Left ventricle myocardium superior (tissue), 1 donor: ENCODE measurements around the gene SREK1. TPM values are rescaled to one million over a fixed set of nuclear protein-coding genes. Genes with fewer than 3 reads are reported as not detected.
"Not testable (repeated sequence)": the region's sequence is repeated elsewhere in the genome, so short reads cannot be mapped to it uniquely, and the experiment has no call there.

ENCODE experiments used
- ATAC-seq: fragments of 200-7000 bp; cut with Tn5 transposase; one replicate; pipeline ENCODE4 v1.9.1; 2020; ENCODE audit warnings: mild to moderate bottlenecking, moderate library complexity
- DNase-seq: peaks from one replicate; pipeline ENCODE4 v3.0.0-alpha.2; 2020
- intact Hi-C: fragments of 100-400 bp; cut with micrococcal nuclease; formaldehyde crosslinking; loops from one replicate; pipeline ENCODE4 v1.11.0; 2022
- total RNA-seq: library from RNA; stranded (reverse); fragmentation: NEBNext Ultra II Directional; extraction: Animal tissue kit (Norgen Biotek cat#: 25700); gene quantifications from one replicate; pipeline ENCODE4 v1.2.1, GENCODE V29; 2021
- donor health status: DM: no; HTN: yes; CAD: no; lungs with severe emphysema.

SREK1 gene
- total RNA-seq, 1 donor from 2014 or later = 32.3 TPM

DNA sequence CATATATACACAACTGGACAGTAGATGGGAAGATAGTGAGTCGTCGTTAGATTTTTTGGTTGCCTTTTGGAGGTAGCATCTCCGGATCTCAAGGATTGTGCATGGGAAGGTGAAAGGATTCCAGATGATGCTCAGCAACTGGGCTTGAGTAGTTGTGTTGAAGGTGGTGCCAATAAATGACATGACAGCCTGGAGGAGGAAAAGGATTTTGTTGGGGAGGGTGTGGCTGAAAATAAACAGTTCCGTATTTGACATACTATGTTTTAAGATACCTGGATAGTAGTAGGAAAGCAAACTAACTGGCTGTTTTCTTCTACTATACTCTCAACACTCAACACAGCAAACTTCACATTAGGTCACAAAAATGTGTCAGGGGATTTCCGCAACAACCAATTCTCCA, 62.4 kb downstream of the SREK1 start:
- ATAC-seq (no peak), DNase-seq (no peak)
- intact Hi-C loops = no loop called here

DNA sequence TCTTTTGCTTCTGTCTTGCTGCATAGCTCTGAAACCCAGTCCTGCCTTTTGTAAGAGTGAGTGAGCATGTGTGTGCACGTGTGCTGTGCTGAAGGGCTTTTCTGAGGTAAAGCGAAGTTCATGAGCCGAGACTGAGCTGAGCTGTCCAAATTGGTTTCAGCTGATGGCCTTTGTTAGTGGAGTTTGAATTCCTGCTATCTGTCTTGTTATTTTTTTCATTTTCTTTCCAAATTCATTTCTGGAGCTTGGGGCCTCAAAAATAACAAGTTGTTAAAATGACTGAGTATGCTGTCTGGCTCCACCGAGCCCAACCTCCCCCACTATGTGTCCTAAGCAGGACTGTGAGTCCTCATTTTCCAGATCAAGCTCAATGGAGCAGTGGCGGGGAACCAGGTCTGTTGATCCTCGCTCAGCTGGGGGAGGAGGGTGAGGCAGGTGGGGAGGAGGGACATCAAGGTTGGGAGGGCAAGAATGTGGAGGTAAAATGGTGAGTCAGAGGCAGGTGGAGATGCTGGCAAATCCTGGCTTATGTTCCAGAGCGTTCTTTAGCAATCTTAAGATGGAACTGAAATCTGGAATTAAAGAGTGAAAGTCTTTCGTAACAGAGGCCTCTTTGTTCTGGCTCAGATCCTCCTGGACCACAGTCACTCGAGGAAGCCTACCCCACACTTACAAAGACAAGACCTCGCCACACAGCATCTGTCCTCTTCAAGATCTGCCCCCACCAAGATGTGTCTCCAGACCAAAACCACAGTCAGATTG, 63.9 kb downstream of the SREK1 start:
- intact Hi-C loops = no loop called here
- ATAC-seq (no peak), DNase-seq (no peak)

DNA sequence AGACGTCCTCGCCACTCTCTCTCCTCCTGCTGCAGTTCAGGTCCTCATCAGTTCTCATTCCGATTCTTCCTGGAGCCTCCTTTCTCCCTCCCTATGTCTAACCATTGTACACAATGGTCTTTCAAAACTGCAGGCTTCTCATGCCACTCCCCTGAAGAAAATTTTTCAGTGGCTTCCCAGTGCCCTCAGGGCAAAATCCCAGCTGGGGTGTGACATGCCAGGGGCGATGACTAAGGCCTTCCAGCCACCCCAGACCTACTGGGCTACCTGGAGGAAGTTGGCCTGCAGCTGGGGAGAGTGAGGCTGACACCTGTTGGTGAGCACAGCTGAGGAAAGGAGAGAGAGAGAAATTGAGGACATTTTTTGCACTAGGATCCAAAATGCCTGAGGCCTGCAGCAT, 65.2 kb downstream of the SREK1 start:
- ATAC-seq (no peak), DNase-seq (no peak)
- intact Hi-C loops = no loop called here

DNA sequence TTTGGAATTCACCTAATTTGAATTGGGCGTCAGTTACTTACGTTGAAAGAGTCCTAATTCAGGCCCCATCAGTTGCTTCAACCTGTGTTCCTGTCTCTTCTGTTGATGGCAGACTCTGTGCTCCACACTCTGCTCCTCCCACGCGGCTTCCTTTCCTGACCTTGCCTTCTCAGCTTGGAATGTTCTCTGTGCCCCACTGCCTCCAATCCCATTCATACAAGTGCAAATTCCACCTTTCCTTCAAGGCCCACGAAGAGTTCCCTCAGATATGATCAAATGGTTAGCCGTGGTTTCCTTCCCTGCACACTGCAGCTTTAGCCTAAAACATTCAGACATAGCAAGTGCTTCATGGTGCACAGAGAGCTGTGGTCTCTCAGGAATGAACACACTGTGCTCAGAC, 65.7 kb downstream of the SREK1 start:
- intact Hi-C loops = no loop called here
- ATAC-seq (no peak), DNase-seq (no peak)

DNA sequence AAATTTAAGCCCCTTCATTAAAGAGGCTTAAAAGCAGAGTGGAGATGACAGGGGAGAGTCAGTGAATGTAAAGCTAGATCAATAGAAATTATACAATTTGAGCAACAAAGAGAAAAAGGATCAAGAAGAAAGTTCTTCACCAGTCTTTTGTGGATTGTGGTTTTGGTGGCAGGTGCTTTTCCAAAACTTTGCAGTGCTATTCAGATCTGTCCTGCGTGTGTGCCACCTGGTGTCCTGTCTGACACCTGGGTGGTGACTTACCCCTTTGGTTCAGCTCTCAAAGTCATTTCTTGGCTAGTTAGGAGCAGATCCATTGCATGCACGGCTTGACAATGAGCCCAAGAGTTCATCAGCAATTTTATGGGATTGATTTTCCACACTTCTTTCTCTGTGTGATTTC, 69.4 kb downstream of the SREK1 start:
- ATAC-seq = no peak
- DNase-seq = no peak
- intact Hi-C loops = no loop called here

DNA sequence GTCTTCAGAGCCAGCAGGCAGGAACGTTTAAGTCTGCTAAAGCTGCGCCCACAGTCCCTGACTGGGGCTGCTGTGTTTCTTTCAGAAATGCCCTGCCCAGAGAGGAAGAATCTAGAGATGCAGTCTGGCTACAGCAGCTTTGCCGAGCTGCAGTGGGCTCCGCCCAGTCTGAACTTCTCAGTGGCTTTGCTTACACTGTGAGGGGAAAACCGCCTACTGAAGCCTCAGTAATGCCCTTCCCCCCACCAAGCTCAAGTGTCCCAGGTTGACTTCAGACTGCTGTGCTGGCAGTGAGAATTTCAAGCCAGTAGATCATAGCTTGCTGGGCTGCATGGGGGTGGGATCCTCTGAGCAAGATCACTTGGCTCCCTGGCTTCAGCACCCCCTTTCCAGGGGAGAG, 78.4 kb downstream of the SREK1 start:
- intact Hi-C loops = no loop called here
- no peak for DNase-seq
- ATAC-seq = no peak

DNA sequence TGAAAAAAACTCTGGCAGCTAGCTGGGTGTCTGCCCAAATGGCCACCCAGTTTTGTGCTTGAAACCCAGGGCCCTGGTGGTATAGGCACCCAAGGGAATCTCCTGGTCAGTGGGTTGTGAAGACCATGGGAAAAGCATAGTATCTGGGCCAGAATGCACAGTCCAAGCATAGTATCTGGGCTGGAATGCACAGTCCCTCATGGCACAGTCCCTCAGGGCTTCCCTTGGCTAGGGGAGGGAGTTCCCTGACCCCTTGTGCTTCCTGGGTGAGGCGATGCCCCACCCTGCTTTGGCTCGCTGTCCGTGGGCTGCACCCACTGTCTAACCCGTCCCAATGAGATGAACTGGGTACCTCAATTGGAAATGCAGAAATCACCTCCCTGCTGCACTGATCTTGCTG, 78.8 kb downstream of the SREK1 start:
- DNase-seq, intact Hi-C loops, ATAC-seq: not testable (repeated sequence)

DNA sequence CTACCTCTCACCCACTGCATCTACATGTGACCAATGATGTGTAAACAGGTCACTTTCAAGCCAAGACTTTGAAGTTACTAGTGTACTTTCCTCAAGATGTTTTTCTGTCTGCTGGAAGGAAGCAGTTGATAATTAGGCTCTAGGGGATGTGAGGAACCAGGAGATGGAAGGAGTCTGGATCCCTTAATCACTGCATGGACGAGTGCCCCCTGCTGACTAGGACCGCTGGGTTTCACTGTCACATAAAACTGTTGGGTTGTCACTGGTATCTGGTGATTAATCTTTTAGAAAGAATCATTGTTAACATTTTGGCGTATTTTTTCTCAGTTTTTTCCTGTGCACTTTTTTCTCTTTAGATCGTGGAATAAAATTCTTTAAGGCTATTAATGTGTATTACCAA, 79.5 kb downstream of the SREK1 start:
- DNase-seq = no peak

DNA sequence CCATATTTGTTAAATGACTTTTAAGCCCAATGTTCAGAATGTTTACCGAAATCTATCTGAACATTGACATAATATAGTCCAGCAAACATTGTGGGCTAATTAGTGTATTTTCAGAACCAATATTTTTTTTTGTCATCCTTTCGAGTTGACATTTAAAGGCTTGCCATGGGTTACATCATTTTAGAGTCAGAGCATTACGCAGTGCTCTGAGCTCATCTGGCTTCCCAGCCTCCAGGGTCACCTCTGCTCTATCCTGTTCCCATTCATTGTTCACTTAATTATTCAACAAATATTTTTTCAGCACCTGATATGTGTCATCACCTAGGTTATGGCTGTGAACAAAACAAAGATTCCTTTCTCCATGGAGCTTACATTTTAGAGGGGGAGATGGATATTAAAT, 80.2 kb downstream of the SREK1 start:
- ATAC-seq (no peak), DNase-seq (no peak)
- intact Hi-C loops = no loop called here

More for the DNA sequence above, 79.5 kb downstream of the SREK1 start:
- ATAC-seq = no peak
- intact Hi-C loops = no loop called here

DNA sequence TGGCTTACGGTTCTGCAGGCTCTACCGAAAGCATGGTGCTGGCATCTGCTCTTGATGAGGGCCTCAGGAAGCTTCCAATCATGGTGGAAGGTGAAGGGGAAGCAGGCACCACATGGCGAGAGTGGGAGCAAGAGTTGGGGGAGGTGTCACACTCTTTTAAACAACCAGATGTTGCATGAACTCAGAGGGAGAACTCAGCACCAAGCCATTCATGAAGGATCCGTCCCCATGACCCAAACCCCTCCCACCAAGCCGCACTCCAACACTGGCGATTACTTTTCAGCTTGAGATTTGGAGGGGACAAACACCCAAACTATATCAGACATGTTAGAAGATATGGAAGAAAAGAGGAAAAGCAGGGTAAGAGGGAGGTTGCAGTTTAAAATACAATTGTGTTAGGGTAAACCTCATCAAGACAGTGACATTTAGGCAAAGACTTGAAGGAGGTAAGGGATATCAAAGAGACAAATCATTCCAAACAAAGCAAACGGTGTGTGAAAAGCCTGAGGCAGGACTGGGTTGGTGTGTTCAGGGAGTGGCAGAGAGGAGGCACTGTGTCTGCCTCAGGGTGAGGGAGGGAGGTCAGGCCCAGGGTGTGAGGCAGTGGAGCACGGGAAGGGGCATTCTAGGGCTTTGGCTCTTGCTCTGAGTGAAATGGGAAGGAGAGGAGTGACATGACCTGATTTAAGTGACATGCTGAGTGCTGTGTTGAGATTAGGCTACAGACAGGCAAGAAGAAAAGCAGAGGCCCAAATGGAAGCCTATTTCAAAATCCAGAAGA, 80.9 kb downstream of the SREK1 start:
- no peak for ATAC-seq
- DNase-seq = no peak
- intact Hi-C loops = no loop called here

DNA sequence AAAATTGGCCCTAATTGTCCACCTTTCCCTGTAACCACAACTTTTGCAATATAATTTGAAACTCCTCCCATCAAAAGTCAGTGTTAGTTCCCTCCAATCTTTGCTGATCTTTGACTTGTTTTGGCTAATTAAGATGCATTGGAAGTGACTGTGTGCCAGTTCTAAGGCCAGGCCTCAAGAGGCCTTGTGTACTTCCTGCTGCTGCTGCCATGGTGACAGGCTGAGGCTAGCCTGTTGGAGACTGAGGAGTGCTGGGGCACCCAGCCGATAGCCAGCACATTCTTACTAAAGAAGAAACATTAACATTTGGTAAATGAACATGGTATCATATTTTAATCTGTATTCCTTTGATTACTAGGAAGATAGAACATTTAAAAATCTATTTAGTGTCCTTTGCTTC, 86.5 kb downstream of the SREK1 start:
- ATAC-seq (no peak), DNase-seq (no peak)
- intact Hi-C loops = no loop called here

DNA sequence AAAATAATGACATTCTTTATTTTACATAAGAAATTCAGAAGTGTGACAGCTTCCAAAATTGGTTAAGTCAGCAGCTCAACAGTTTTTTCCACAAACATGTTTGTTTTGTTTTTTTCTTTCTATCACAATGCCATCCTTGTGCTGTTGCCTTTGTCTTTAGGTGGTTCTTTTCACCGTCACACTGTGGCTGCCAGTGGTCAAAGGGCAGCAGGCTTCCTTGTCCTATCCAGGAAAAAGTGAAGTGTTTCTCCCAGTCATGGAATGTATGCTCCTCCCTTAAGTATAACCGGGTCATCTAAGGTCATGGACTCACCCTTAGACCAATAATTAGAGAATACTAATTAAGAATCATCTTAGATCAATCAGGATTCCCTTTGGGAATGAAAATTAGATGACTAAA, 87.4 kb downstream of the SREK1 start:
- DNase-seq (no peak), ATAC-seq (no peak)
- intact Hi-C loops = no loop called here

DNA sequence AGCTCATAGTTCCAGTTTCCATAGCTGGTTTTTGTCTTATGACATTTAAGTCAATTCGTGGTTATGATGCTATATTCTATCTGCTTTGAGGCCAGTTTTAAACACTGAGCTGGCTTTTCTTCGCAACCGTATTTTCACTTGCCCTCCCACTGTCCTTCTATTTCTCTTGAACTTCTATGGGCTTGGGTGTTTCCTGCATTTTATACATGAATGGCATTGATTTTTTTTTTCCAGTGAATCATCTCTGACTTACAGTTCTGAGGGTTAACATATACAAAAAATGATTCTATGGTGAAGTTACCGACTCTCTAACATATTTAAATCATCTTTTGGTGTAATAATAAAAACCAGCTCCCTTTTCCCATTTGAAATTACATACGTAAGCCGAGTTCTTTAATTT, 88.2 kb downstream of the SREK1 start:
- intact Hi-C loops = no loop called here
- ATAC-seq = no peak
- no peak for DNase-seq

DNA sequence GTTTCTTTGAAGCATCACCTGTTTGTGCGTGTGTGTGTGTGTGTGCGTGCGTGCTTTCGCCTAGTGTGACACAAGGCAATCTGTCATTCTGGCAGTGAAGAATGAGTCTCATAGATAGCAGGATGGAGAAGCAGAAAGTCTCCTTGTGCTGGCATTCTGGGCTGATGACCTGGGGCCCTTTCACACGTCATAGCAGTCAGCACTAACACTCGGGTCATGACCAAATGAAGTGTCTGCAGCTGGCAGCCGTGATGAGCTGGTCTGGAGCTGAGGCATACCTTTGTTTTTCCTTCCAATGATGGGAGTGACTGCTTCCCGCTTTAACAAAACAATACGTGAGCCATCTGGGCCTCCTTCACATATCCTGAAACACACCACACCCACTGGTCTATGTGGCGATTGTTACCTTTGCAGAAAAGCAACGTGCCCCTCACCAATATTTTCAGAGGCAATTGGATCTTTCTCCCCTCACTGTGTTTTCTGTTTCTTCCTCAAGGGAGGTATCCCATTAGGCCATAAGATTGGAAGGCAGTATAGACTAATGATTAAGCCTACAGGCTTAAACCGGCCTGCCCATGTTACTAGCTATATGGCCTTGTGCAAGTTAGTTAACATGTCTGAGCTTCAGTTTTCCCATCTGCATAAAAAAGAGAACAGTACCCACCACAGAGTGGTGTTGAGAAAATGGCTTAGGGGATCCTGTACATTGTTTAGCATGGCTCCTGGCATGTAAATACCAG, 88.8 kb downstream of the SREK1 start:
- intact Hi-C loops = no loop called here
- ATAC-seq (no peak), DNase-seq (no peak)

Other genes with a start within 250 kb of the SREK1 start
- gene ERBIN, start 217.7 kb upstream of the SREK1 start, total RNA-seq = 39.6 TPM